Measurements from ENCODE around the gene RALGPS1. TPM values are rescaled to one million over a fixed set of nuclear protein-coding genes. Genes with fewer than 3 reads are reported as not detected.

Gene RALGPS1
- total and polyA plus RNA-seq, 2 of the 8 experiments (the other 6 are each of a cell fraction or from before 2014, with no cell fraction given) = 20.0 to 23.5 TPM

DNA sequence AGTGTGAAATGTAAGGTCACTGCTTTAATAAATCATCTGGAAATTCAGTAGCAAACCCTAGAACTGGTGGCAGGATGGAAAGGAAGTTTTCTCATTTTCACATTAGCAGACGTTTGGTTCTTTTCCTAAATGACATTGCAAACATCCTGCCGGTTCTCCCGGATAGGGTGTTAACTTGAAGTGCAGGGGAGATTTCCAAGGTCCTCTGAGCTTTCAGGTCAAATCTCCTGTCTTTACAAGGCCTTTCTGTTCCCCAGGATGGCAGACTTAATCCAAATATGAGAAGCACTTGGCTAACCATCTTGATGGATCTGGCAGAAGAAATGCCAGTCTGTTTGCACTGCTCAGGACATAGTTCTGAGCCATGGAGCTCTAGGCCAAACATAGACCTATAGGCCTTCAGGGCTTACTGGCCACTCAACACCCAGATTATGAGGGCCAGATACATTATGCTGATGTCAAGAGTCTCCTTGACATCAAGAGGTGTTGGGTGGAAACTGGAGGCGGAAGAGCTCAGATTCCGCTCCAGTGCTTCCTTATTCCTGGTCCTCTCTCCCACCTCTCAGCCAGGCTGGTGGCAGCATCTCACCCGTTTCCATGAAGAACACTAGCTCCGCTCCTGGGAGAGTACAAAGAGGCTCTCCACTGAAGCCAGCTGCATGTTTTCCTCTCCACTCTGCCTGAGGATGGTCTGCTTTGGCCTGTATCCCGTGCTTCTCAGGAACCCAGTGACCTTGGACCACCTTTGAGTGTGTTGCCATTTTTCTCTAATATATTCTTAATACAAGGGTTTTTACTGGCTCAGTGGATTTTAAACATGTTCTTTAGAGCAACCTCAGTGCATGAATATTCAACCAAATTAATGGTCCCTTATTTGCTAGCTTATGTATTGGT is 61.0 kb downstream of the RALGPS1 start:
- DNase-seq (ENCODE audit: low read depth in 1 of 2, low spot score in 2 of 2) (no peak), FAIRE-seq (no peak)
- H4K5ac ChIP-seq (ENCODE audit: insufficient read length, low read depth, low read length) = no peak overlapping the region
- no peak overlapping the region for H3K4me3 ChIP-seq (ENCODE audit: extremely low read depth in 1 of 4, insufficient read depth in 2 of 4, low read depth in 3 of 4, low read length in 4 of 4)
- no peak overlapping the region for H2BK5ac ChIP-seq (ENCODE audit: low read depth, low read length)
- no peak overlapping the region for H4K91ac ChIP-seq (replicated peaks; ENCODE audit: insufficient read length, low read length)
- H3K79me1 ChIP-seq (ENCODE audit: low read depth, low read length) = no peaks in the 10 kb centered on the region
- H3K23me2 ChIP-seq (ENCODE audit: low read depth, low read length) = peaks cover 2% of the 10 kb centered on the region; the same call in 1 of the 2 replicates
- H2BK20ac ChIP-seq (ENCODE audit: low read length) = no peak overlapping the region
- H3K4me2 ChIP-seq (ENCODE audit: insufficient read depth in 1 of 2, low read depth in 2 of 2, low read length in 2 of 2) = no peak overlapping the region
- H2BK15ac ChIP-seq (ENCODE audit: low read length) = no peak overlapping the region
- ChIA-PET POLR2A (ENCODE audit: partially characterized antibody) (interaction anchor here (1.1 kb wide), 1 partner anchor 10 kb away, joined by 3 read pairs; no protein-coding TSS in a partner anchor), CTCF (ENCODE audit: partially characterized antibody) (interaction anchor here (0.7 to 2.2 kb wide), 4 partner anchors 10 to 124 kb away, joined by 3 to 11 read pairs (median 6); no protein-coding TSS in a partner anchor)
- H3K14ac ChIP-seq (ENCODE audit: insufficient read length) = no peak overlapping the region
- H2AFZ ChIP-seq (ENCODE audit: low read length) = no peak overlapping the region
- H4K20me1 ChIP-seq (replicated peaks in 1 of 2; ENCODE audit: control insufficient read depth in 1 of 2, insufficient read depth in 2 of 2, low read length in 2 of 2) = peaks cover 0 to 2% of the 10 kb centered on the region in 2 experiments
- H3K4ac ChIP-seq (replicated peaks; ENCODE audit: insufficient read length, low read depth, low read length) = no peak overlapping the region
- no peak overlapping the region for H3K18ac ChIP-seq (ENCODE audit: extremely low read depth, low read length)
- H3K9me3 ChIP-seq (ENCODE audit: insufficient read depth in 2 of 2, low read depth in 1 of 2, low read length in 1 of 2) = no peaks in the 10 kb centered on the region
- no peak for TF ChIP-seq SP1 (IDR thresholded peaks at IDR 0.05; ENCODE audit: low read depth, low read length)
- no peak for TF ChIP-seq SP2 (IDR thresholded peaks at IDR 0.05; ENCODE audit: low read length)
- TF ChIP-seq, protein P1, sequence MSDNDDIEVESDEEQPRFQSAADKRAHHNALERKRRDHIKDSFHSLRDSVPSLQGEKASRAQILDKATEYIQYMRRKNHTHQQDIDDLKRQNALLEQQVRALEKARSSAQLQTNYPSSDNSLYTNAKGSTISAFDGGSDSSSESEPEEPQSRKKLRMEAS (IDR thresholded peaks at IDR 0.05) = no peak
- no peak for TF ChIP-seq GTF2F1 (IDR thresholded peaks at IDR 0.05; ENCODE audit: borderline replicate concordance, low read depth, low read length)
- TF ChIP-seq MAFK (IDR thresholded peaks at IDR 0.05; ENCODE audit: low read depth, low read length) = no peak
- no peak for TF ChIP-seq GABPA (IDR thresholded peaks at IDR 0.05; ENCODE audit: borderline replicate concordance, insufficient read depth, low read length)
- TF ChIP-seq YY1 (IDR thresholded peaks at IDR 0.05; ENCODE audit: low read depth, low read length) = no peak
- no peak overlapping the region for H2AK5ac ChIP-seq (ENCODE audit: low read depth, low read length)
- no peak overlapping the region for H3K56ac ChIP-seq (replicated peaks; ENCODE audit: insufficient read length, low read depth, low read length)
- no peak overlapping the region for H3K23ac ChIP-seq (ENCODE audit: insufficient read length)
- no peaks in the 10 kb centered on the region; a peak in 1 of 8 replicates for H3K36me3 ChIP-seq (ENCODE audit: control insufficient read depth in 2 of 4, insufficient read depth in 4 of 4, low read length in 3 of 4)
- no peak overlapping the region for H2BK120ac ChIP-seq (replicated peaks; ENCODE audit: low read depth, low read length)
- no peak overlapping the region for H3K27ac ChIP-seq (ENCODE audit: low read depth, low read length)
- no peak overlapping the region for H4K8ac ChIP-seq (ENCODE audit: extremely low read depth, insufficient read depth, low read length)
- H3K4me1 ChIP-seq (replicated peaks in 1 of 4; ENCODE audit: control insufficient read depth in 3 of 4, insufficient read depth in 4 of 4, low read length in 3 of 4) = peaks cover 0 to 3% (median 0%) of the 10 kb centered on the region in 4 experiments; a peak in 1 of 7 replicates
- no peak overlapping the region for H3K9ac ChIP-seq (replicated peaks in 1 of 4; ENCODE audit: extremely low read depth in 1 of 4, low read depth in 3 of 4, low read length in 3 of 4)
- H2BK12ac ChIP-seq (ENCODE audit: low read depth, low read length) = no peak overlapping the region
- 91% methylated on average over 8 of the region's 8 CpGs; no CpG with 5 or more reads in 1 of the 2 experiments for whole genome bisulfite sequencing, 2 experiments (ENCODE audit: extremely low coverage in 1 of 2, insufficient coverage in 1 of 2, insufficient read length in 1 of 2, insufficient replicate concordance in 2 of 2, low coverage in 1 of 2, low lambda C conversion rate in 2 of 2, missing lambda C conversion rate in 1 of 2)
- no peaks in the 10 kb centered on the region for H3K27me3 ChIP-seq (replicated peaks in 1 of 4; ENCODE audit: control insufficient read depth in 3 of 4, extremely low read depth in 1 of 4, insufficient read depth in 3 of 4, low read length in 3 of 4)
- no peaks in the 10 kb centered on the region for H3K79me2 ChIP-seq (ENCODE audit: control insufficient read depth in 1 of 2, insufficient read depth in 2 of 2, low read length in 2 of 2)

Data from H1 (cell line).